Transverse colon (tissue), 4 donors: ENCODE measurements around the gene TMEM117. TPM values are rescaled to one million over a fixed set of nuclear protein-coding genes. Genes with fewer than 3 reads are reported as not detected.
"Not testable (repeated sequence)": the region's sequence is repeated elsewhere in the genome, so short reads cannot be mapped to it uniquely, and the experiment has no call there.

Experiments used
- DNase-seq: peaks from one replicate; pipeline ENCODE4 v3.0.0-alpha.2; 2019
- H3K27ac ChIP-seq, 4 donors: fragments of 200-600 bp; sonication (generic); 2 replicates each; pipeline ENCODE4 v1.5.1; 2016 to 2018; ENCODE audit warnings: inconsistent platforms in 4 of 4
- H3K27me3 ChIP-seq: fragments of 200-600 bp; sonication (generic); 2 replicates; pipeline ENCODE4 v1.5.1; 2017; ENCODE audit warnings: inconsistent platforms
- H3K36me3 ChIP-seq, 4 donors: fragments of 200-600 bp; sonication (generic); 2 replicates each; pipeline ENCODE4 v1.5.1; 2017 to 2019; ENCODE audit warnings: inconsistent platforms in 4 of 4
- H3K4me1 ChIP-seq, 4 donors: fragments of 200-600 bp; sonication (generic); 2 replicates each; pipeline ENCODE4 v1.5.1; 2017 to 2020; ENCODE audit warnings: inconsistent platforms in 4 of 4
- H3K4me3 ChIP-seq, 4 donors: fragments of 200-600 bp; sonication (generic); 1 replicate in 1 of 4; 2 replicates in 3 of 4; pipeline versions ENCODE4 v1.5.1 to v1.6.1; 2017 to 2019; ENCODE audit warnings: inconsistent platforms in 4 of 4
- H3K9me3 ChIP-seq, 2 donors: fragments of 200-600 bp; sonication (generic); 2 replicates each; pipeline ENCODE4 v1.5.1; 2017 to 2019; ENCODE audit warnings: inconsistent platforms in 2 of 2
- CTCF ChIP-seq, 5 experiments: fragments of 200-600 bp in 3 of 5; fragments of 450-650 bp in 2 of 5; sonication (generic) in 3 of 5; IDR thresholded peaks; 1 replicate in 2 of 5; 2 replicates in 3 of 5; pipeline ENCODE4 v1.5.1; 2016 to 2017; ENCODE audit warnings: antibody characterized with exemption in 5 of 5, inconsistent platforms in 3 of 5, mild to moderate bottlenecking in 2 of 5, moderate library complexity in 1 of 5
- EP300 ChIP-seq: sonication (generic); formaldehyde crosslinking; IDR thresholded peaks from one replicate; pipeline ENCODE4 v1.6.1; 2017; ENCODE audit warnings: antibody characterized with exemption, low read depth
- POLR2A ChIP-seq: fragments of 450-650 bp; IDR thresholded peaks from one replicate; pipeline ENCODE4 v1.6.1; 2016; ENCODE audit warnings: antibody characterized with exemption, mild to moderate bottlenecking, moderate library complexity
- POLR2AphosphoS5 ChIP-seq, 3 donors: sonication (generic); formaldehyde crosslinking; IDR thresholded peaks; one replicate each; pipeline ENCODE4 v1.6.1; 2016; ENCODE audit warnings: antibody characterized with exemption in 3 of 3
- WGBS, 2 donors: methylation state at CpG; one replicate each; pipeline ENCODE4 v1.1.5; 2018; ENCODE audit warnings: low coverage in 1 of 2; 5-methylcytosine and 5-hydroxymethylcytosine counted together
- in situ Hi-C, 4 donors: fragments of 200-750 bp; cut with MboI; loops; one replicate each; pipeline versions ENCODE4 v1.15.0 to v1.15.1; 2017; ENCODE audit warnings: low sequenced_read_pairs in 3 of 4, low pct_ligation_motif_present in 1 of 4, low pct_unique_long_range_greater_than_20kb in 1 of 4
- intact Hi-C: fragments of 100-400 bp; cut with DNase I; formaldehyde crosslinking; loops from one replicate; pipeline ENCODE4 v1.15.1; 2023; ENCODE audit warnings: low total_unique reads
- total RNA-seq, 4 donors: library from RNA; depleted of rRNA; stranded (reverse); fragments of >200 nt; gene quantifications; one replicate each; pipeline ENCODE4 v1.1.0, GENCODE V29; 2016

Gene TMEM117
- total RNA-seq, 4 donors from 2014 or later: 0.40 to 92.8 (median 25.6) TPM

- TF ChIP-seq POLR2A (no peak), CTCF (IDR thresholded peaks at IDR 0.05) (no peak)
- peaks cover 0 to 4% (median under 1%) of the 10 kb centered on the region in 4 donors for H3K4me1 ChIP-seq
- in situ Hi-C loops (no loop called here), intact Hi-C loops (no loop called here)
- no peak overlapping the region for H3K4me3 ChIP-seq
- WGBS, 2 donors: 63 to 95% methylated on average over 1 of the region's 1 CpG
- H3K27ac ChIP-seq: no peak overlapping the region
- H3K27me3 ChIP-seq: no peaks in the 10 kb centered on the region
- no peaks in the 10 kb centered on the region for H3K36me3 ChIP-seq
- H3K9me3 ChIP-seq: no peaks in the 10 kb centered on the region
- DNase-seq: no peak
These were observed 6.4 kb downstream of the TMEM117 start for GRCh38 chr12:43842259-43842658.

- H3K4me3 ChIP-seq, H3K27ac ChIP-seq, H3K36me3 ChIP-seq, in situ Hi-C loops, H3K4me1 ChIP-seq, DNase-seq, H3K9me3 ChIP-seq, H3K27me3 ChIP-seq, intact Hi-C loops: not testable (repeated sequence)
- WGBS, 2 donors: 84 to 89% methylated on average over 4 of the region's 4 CpGs
These were observed 11.7 kb downstream of the TMEM117 start for GRCh38 chr12:43847425-43848225.

- DNase-seq: no peak
- no peaks in the 10 kb centered on the region for H3K36me3 ChIP-seq
- H3K9me3 ChIP-seq: no peaks in the 10 kb centered on the region
- TF ChIP-seq POLR2A: no peak
- TF ChIP-seq POLR2AphosphoS5 (IDR thresholded peaks at IDR 0.05): no peak
- no peak for TF ChIP-seq EP300
- TF ChIP-seq CTCF (IDR thresholded peaks at IDR 0.05): no peak
- in situ Hi-C loops (no loop called here), intact Hi-C loops (no loop called here)
- H3K27ac ChIP-seq: no peak overlapping the region
- no peak overlapping the region for H3K4me3 ChIP-seq
- no peaks in the 10 kb centered on the region for H3K27me3 ChIP-seq
- no peaks in the 10 kb centered on the region for H3K4me1 ChIP-seq
- 89 to 92% methylated on average over 4 of the region's 4 CpGs for WGBS, 2 donors
These were observed 12.3 kb downstream of the TMEM117 start for GRCh38 chr12:43848226-43848507.

- TF ChIP-seq CTCF (IDR thresholded peaks at IDR 0.05): no peak
- no peak for TF ChIP-seq POLR2AphosphoS5 (IDR thresholded peaks at IDR 0.05)
- no peak for TF ChIP-seq EP300
- no peak for TF ChIP-seq POLR2A
- in situ Hi-C loops: no loop called here
- WGBS, 2 donors: 97 to 100% methylated on average over 2 to 3 of the region's 3 CpGs
These were observed 12.9 kb downstream of the TMEM117 start for GRCh38 chr12:43848786-43849185.

GRCh38 chr12:43852744-43853143 lies 16.9 kb downstream of the TMEM117 start:
- in situ Hi-C loops: no loop called here

More at GRCh38 chr12:43848786-43849185, 12.9 kb downstream of the TMEM117 start:
- DNase-seq: no peak
- Histone ChIP-seq H3K4me1 (no peaks in the 10 kb centered on the region), H3K36me3 (no peaks in the 10 kb centered on the region), H3K9me3 (no peaks in the 10 kb centered on the region), H3K27me3 (no peaks in the 10 kb centered on the region), H3K4me3 (no peak overlapping the region), H3K27ac (no peak overlapping the region)
- intact Hi-C loops: no loop called here

More at GRCh38 chr12:43852744-43853143, 16.9 kb downstream of the TMEM117 start:
- Histone ChIP-seq H3K4me1 (no peaks in the 10 kb centered on the region), H3K27me3 (no peaks in the 10 kb centered on the region), H3K9me3 (no peaks in the 10 kb centered on the region), H3K4me3 (no peak overlapping the region), H3K36me3 (no peaks in the 10 kb centered on the region), H3K27ac (no peak overlapping the region)
- TF ChIP-seq EP300 (no peak), POLR2AphosphoS5 (IDR thresholded peaks at IDR 0.05) (no peak), CTCF (IDR thresholded peaks at IDR 0.05) (no peak), POLR2A (no peak)
- intact Hi-C loops: no loop called here
- no peak for DNase-seq
- 91 to 100% methylated on average over 1 of the region's 1 CpG for WGBS, 2 donors
